GM19240 (cell line): ENCODE data around the gene DEK.
"Not testable (repeated sequence)": the region's sequence is repeated elsewhere in the genome, so short reads cannot be mapped to it uniquely, and the experiment has no call there.

Source experiments
- DNase-seq: peaks from one replicate; pipeline ENCODE4 v3.0.0; 2011; ENCODE audit warnings: low spot score; ENCODE audit not compliant: insufficient read length

Gene DEK, protein sequence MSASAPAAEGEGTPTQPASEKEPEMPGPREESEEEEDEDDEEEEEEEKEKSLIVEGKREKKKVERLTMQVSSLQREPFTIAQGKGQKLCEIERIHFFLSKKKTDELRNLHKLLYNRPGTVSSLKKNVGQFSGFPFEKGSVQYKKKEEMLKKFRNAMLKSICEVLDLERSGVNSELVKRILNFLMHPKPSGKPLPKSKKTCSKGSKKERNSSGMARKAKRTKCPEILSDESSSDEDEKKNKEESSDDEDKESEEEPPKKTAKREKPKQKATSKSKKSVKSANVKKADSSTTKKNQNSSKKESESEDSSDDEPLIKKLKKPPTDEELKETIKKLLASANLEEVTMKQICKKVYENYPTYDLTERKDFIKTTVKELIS

DNA sequence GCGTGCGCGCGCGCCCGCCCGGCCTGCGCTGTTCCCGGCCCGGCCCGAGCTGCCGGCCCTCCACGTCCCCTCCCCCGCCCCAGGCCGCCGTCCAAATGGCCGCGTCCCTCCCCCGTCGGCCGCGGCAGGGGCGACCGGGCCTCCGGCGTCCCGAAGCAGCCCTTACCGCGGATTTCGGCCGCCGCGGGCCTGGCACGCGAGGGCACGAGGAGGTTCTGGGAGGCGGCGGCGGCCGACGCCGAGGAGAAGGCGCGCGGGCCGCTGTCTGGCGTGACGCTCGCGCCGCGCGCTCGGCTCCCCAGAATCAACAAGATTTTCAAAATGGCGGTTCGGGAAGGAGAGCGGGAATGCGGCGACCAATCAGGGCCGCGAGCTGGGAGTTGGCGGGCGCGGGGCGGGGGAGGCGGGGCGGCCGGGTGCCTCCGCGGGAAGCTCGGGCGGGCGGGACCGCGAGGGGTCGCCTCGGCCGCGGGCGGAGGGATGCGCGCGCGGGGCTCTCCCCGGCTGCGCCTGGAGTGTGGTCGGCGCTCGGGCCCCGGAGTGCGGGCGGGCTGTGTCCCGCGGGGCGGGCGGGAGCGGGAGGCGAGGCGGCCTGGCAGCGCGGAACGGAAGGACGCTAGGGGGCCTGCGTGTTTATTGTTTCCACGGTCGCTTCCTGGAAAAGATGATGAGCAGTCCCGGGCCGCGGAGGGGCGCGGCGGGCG is at the start of gene DEK:
DEK (minus strand) TSS at position 312 of the 704 bp plus-strand sequence. CDS start 543 bp downstream, outside the sequence.
- peak; percentile 20 for DNase-seq

DNA sequence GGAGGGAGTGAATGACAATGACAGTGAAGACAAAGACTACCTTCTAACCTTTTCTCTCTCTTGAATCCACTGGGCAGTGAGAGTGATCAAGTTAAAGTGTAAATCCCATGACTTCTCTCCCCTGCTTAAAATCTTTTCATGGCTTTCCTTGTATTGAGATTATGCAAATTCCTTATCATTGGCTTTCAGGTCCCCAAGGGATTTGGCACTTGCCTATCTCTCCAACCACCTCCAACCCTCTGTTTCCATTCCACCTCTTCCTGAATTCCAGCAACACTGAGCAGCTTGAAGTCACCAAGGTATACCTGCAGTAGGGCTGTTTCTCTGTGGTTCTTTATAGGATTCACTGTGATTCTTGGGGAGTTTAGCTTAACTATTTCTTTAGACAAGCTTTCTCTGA is 48.0 kb upstream of the DEK start:
- DNase-seq = no peak

DNA sequence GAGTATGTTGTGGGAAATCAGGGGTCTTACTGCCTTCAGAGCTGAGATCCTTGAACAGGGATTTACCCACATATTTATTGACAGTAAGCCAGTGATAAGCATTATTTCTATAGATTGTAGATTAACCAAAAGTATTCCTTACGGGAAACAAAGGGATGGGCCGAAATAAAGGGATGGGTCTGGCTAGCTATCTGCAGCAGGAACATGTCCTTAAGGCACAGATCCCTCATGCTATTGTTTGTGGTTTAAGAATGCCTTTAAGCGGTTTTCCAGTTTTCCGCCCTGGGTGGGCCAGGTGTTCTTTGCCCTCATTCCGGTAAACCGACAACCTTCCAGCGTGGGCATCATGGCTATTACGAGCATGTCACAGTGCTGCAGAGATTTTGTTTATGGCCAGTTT is 45.7 kb upstream of the DEK start:
- not testable (repeated sequence) for DNase-seq

DNA sequence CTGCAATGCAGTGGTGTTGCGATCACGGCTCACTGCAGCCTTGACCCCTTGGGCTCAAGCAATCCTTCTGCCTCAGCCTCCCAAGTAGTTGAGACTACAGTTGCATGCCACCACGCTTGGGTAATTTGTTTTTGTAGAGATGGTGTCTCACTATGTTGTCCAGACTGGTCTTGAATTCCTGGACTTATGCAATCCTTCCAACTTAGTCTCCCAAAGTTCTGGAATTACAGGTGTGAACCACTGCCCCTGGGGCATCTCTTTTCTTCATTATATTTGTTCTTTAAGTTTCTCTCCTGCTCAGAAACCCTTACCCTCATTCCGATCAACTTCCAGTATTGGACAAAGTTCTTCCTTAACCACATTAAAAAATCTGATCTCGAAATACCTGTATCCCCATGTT is 44.7 kb upstream of the DEK start:
- DNase-seq = no peak

DNA sequence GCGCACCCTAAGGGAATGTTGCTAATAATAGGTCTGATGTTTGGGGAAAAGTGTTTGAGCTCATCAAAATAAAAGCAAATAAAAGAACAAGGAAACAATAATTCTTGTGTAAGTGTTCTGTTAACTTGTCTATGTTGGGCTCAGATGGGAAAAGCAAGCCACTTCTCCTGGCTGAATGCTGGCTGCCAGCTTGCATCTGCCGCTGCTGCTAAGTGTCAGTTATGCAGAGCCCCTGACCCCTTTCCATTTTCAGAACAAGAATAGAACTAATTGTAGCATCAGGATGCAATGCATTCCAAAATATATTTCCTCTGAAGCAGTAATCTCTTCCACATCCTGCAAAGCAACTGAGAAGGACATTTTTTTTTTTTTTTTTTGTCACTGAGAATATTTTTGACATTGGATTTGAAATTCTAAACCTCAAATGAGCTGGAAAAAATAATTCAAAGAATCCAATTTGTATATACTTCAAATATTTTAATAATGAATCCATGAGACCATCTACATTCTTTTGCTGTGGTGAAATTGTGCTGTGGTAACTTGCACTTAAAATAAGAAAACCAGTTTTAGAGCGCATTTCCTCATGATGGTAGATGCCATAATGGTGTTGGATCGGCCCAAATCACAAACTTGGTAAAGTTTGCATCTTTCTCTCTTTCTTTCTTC is 43.9 kb upstream of the DEK start:
- no peak for DNase-seq

DNA sequence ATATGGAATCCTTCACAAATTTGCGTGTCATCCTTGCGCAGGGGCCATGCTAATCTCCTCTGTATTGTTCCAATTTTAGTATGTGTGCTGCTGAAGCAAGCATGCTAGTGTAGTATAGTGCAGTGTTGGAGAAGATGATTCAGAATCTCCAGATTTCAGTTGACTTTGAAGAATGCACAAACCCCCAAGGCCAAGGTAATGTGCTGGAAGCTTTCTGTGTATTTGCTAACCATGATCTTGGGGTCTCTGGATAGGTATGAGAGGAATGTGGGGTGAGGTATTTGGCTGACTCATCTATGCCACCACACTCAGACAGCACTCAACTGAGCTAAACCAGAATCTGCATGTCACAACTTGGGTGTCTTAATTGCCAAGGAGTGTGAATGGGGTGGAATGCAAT is 42.6 kb upstream of the DEK start:
- DNase-seq = no peak

DNA sequence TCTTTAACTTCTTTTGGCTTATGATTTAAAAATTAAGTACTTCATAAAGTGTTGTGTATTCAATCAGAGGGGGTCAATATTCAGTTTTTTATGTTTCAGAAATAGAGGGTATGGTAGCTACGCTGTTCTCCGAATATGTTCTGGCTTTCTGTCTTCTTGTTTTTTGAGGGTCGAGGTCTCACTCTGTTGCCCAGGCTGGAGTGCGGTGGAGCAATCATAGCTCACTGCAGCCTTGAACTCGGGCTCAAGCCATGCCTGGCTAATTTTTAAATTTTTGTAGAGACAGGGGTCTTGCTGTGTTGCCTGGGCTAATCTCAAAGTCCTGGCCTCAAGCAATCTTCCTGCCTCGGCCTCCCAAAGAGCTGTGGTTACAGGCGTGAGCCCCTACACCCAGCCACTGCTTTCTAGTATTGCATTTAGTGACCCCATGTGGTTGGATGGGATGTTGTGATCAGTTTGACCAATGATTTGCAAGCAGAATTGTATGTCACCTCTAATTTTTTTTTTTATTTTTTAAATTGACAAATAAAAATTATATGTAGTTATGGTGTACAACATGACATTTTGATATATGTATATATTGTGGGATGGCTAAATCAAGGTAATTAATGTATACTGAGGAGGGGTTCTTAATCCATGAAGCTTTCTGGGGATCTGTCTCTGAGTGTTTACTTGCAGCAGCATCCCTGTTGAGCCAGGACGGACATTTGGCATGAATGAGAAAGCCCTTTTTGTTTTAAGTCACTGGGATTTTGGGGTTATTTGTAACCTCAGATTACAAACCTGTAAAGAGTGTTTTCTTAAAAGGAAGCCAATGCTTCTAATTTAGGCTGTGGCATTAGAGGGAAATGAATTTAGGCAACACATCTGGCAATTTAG is 38.5 kb upstream of the DEK start:
- DNase-seq = no peak

DNA sequence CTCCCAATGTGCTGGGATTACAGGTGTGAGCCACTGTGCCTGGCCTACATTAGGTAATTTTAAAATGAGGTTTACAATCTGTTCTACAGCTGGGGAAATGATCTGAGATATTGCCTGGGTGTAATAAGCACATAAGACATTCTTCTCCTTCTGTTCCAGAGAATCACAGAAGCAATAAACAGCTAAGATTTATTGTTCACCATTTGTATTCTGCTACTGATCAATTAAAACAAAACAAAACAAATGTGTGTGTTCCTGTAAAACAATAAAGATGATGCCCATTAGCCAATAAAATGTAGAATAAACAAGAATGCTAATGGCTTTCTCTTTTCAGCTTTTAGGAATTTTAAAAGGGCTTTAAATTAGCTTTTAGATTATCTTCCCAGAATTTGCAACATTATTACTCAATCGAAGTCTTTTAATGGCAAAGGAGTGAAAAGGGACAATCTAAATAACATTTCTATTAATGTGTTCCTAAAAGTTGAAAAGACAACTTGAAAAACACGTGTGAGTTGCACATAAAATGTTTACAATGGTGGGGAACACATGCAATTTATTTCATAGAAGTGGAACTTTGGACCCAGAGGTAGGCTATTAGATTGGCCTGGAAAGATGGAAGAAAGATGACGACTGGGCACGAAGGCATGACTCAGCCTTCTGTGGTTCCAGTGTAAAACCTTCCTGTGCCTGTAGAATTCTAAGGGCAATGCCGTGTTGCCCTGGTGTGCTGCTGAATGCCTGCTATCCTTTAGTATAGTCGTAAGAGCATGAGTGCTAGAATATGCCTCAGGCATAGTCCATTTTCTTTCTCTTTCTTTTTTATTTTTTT is 29.0 kb upstream of the DEK start:
- no peak for DNase-seq

DNA sequence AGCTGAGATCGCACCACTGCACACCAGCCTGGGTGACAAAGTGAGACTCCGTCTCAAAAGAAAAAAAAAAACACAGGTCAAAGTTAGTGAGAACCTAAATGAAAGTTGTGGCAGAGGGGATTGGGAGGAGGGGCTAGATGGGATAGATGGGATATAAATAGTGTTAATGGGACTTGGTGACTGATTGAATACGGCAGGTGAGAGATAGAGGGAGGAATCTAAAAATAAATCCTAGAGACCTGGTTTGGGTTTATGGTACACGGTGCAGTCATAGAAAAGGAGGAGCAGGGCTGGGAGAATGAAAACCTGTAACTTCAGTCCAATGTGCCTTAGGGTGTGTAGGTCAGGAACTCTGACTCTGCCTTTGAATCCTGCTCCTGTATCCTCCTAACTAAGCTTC is 25.0 kb upstream of the DEK start:
- DNase-seq = no peak

DNA sequence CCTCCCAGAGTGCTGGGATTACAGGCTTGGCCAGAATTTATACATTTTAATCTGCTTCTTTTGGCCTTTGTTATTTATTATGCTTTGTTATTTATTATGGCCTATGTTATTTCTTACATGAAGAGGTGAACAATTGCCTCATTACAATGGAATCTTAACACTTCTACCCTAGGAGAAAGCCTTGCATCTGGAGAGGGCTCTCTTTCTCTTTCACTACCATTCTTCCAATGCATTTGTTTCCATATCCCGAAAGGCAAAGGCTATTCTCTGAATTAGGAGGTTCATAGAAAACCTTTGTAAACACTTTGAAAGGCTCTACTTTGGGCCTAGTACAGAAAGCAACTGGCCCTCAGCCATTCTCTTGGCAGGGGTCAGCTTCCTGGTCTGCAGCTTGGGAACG is 19.9 kb upstream of the DEK start:
- no peak for DNase-seq

DNA sequence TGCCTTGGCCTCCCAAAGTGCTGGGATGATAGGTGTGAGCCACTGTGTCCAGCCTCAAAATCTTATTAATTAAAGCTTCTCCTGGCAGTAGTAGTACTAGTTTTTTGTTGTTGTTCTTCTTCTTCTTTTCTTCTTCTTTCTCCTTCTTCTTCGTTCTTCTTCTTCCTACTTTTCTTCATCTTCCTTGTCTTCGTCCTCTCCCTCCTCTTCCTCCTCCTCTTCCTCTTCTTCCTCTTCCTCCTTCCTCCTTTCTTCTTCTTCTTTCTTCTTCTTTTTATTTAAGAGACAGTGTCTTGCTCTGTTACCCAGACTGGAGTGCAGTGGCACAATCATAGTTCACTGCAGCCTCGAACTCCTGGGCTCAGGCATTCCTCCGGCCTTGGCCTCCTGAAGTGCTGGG is 17.2 kb upstream of the DEK start:
- no peak for DNase-seq

DNA sequence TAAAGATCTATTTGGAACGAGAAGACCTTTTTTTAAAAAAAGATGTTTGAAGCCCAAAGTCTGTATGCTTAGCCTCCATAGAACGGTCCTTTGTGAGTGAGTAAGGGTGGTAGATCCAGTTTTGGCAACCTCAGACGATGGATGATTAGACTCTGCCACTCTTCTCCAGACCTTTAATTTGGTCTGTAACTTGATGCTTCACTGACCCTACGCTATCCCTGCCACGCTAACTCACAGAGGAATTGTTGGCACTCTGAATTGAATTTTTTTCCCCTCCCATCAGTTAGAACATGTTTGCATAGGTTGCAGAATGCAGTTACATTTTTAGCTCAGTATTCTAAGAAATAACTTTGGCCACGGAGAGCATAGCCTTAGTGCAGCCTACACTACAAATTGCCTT is 15.8 kb upstream of the DEK start:
- no peak for DNase-seq

DNA sequence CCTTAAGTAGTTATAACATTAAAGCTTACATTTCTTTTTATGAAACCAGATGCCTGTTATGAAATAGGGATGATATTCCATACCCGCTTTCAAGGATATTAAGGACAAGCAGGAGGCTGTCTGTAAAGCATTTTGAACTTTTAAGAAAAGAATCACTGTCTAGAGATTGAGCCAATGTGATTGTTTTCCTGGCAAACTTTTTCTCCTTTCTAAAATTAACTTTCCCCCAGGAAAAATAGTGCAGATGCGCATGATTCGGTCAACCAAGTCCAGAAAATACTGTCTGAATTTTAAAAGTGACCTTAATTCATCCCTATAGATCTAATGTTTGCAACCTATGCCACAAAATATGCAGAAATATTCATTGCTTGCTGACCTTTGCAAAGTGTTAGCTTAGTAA is 15.1 kb upstream of the DEK start:
- DNase-seq = no peak

DNA sequence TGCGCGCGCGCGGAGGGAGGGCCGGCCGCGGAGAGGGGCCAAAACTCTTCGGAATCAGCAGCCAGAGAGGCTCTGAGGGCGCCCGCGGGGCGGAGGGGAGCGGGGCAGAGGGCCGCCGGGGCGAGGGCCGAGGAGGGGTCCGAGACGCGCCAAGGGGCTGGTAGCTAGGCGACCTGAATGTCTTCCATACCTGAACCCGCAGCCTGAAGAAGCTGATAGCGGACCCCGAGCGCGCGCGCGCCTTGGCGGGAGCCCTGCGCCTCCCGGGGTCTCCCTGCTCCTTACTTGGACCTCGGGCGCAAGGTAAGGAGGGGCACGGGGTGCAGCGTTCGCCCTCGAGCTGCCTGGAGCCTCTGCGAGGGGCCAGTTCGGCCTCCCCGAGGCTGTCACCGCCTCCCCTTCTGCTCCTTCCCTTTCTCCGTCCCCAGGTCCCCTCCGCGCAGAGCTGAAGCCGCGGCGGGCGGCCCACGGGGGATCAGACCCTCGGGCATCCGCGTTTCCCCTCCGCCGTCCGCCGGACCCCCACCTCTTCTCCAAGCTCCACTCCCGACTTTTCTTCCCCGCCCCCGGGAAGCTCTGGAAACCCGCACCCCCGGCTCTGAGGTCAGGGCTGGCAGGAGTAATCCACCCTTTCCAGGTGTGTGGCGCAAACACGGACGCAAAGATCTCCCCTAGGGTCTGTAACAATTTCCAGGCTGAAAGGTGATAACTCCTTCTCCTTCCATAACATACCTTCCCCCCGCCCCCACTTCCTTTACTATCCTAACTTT is 13.1 kb upstream of the DEK start:
- DNase-seq = no peak

DNA sequence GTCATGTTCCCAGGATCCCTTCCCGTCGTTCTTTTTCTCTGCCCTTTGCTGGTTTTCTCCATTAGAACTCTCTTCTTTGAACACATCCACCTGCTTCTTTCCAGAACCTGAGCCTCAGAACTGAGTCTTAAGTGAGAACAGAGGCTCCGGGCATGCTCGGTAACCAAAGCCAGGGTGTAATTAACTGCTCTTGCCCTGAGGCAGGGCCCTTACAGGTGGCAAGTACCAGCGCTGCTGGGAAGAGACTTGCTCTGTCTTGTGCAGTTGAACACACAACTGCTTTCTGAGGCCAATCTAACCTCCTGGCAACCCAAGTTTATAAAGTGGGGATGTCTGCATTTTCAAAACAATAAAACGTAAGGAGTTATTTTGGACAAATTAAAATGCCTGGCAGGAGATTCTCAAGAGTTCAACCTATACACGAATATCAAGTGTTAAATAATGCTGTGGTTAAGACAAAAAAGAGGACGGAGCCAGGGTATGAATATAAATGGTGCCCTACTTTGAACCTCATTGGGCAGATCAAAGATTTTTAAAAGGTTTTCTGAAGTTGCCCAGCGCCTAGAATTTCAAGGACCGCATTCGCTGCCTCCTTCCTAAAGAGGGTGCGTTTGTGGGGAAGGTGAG is 12.4 kb upstream of the DEK start:
- DNase-seq = no peak

DNA sequence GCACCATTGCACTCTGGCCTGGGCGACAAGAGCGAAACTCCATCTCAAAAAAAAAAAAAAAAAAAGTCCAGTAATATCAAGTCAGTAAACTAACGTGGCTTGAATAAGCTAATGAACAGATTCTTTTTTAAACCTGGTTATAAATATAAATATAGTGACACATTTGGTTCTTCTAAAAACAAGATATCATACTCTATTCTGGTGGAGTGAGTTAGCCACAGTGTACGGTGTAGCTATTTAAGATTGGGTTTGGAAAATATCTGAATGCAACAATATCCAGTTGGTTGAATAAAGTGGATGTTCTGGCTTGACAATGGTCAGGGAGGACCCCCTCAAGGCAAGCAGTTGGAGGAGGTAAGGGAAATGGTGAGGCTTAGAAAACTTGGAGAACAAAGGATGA is 5.9 kb upstream of the DEK start:
- no peak for DNase-seq

DNA sequence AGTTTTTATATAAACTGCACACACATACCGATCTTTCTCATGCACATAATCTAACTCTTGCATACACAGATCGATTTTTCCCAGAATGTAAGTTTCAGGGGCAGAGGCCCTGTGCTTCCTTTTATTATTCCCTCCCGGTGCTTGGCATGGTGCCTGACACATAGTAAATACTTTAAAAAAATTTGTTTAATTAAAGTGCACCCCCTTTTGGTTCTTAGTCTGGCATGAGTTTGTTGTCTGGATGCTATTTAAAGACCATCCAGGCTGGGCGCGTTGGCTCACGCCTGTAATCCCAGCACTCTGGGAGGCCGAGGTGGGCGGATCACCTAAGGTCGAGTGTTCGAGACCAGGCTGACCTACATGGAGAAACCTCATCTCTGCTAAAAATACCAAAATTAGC is 5.4 kb upstream of the DEK start:
- no peak for DNase-seq

DNA sequence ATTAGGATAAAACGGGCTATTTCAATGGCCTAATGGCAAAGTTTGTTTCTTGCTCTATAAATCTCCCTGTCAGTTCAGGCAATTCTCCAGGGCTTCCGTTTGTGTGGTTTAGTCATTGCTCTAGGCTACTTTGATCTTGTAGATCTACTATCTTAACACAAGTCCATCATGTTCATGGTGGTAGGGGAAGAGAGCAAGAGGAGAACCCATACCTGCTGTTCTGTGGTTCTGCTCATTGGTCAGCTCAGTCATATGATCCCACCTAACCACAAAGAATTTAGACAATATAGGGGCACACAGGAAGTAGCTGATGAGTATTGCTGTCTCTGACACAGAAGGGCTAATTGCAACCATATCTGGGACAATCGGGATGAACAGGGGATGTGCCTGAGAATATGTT is 4.9 kb upstream of the DEK start:
- no peak for DNase-seq

DNA sequence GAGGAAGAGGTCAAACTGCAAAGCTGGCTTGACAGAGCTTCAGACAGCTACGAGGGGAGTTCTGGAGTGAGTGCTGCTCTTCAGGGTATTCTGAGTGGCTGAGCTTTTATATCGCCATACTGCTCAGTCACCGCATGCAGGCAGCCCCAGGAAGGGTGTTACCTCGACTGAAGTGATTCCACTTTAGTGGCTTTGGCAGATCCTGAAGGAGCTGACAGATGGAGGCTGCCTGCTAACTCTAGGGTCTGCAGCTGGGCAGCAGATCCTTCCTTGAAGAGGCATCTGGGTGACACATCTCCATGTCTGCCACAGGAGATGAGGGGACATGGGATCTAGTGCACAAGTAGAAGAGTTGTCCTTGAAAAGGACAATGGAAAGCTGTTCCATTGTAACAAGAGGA is 3.7 kb upstream of the DEK start:
- no peak for DNase-seq

DNA sequence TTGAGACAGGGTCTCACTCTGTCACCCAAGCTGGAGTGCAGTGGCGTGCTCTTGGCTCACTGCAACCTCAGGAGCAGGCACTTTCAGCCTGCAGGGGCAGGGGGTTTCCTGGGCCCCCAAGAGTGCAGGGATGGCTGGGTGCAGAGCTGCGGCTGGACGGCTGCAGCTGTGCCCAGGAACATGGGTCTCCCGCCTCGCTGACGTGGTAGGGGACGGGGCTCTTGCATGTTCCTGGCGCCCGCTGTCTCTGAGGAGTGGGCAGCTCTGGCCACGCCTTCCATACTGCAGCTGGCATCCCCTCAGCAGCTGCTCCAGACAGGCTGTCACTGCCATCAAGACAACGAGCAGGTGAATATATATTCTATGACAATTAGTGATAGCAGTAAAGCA is 2.2 kb upstream of the DEK start:
- no peak for DNase-seq
